Measurements from ENCODE around the gene IFI27L1. TPM values are rescaled to one million over a fixed set of nuclear protein-coding genes. Genes with fewer than 3 reads are reported as not detected.

The IFI27L1 gene
- total and polyA plus RNA-seq, 2 donors (not counting 1 experiment from before 2014, with no cell fraction given): 6.5 to 6.7 TPM

GRCh38 chr14:94045101-94045500 lies 36.0 kb upstream of the IFI27L1 start:
- no peak overlapping the region for H3K9ac ChIP-seq (ENCODE audit: low read length)
- Mint-ChIP-seq H3K27me3 (no peaks in the 10 kb centered on the region), H3K9me3 (ENCODE audit: insufficient read depth) (no peaks in the 10 kb centered on the region), H3K27ac (no peak overlapping the region), H3K4me3 (no peak overlapping the region), H3K4me1 (no peaks in the 10 kb centered on the region)
- H3K27ac ChIP-seq (ENCODE audit: low read length in 2 of 2): no peak overlapping the region
- no peak for ATAC-seq (ENCODE audit: low read depth)
- no peak overlapping the region for H3K4me3 ChIP-seq (ENCODE audit: control extremely low read depth in 1 of 5, extremely low read depth in 1 of 5, insufficient read depth in 1 of 5, low read depth in 2 of 5, low read length in 4 of 5)
- no peak overlapping the region for H2AFZ ChIP-seq (ENCODE audit: insufficient read depth, low read depth, low read length, poor library complexity, severe bottlenecking)
- TF ChIP-seq CTCF (IDR thresholded peaks at IDR 0.05): no peak
- intact Hi-C loops (cut with micrococcal nuclease): no loop called here
- POLR2A ChIA-PET: no interaction called here
- peaks cover 2% of the 10 kb centered on the region for H4K20me1 ChIP-seq (ENCODE audit: control insufficient read depth, insufficient read depth, low read length, poor library complexity, severe bottlenecking)
- H3K4me2 ChIP-seq (replicated peaks; ENCODE audit: low read depth, low read length, poor library complexity, severe bottlenecking): no peak overlapping the region
- H3K36me3 ChIP-seq (replicated peaks in 1 of 2; ENCODE audit: control extremely low read depth in 1 of 2, control insufficient read depth in 1 of 2, extremely low read depth in 1 of 2, insufficient read depth in 2 of 2, low read length in 1 of 2): peaks cover 2 to 48% of the 10 kb centered on the region in 2 experiments
- H3K79me2 ChIP-seq (ENCODE audit: control insufficient read depth, insufficient read depth, low read length): no peaks in the 10 kb centered on the region
- H3K27me3 ChIP-seq (replicated peaks in 1 of 4; ENCODE audit: control extremely low read depth in 1 of 4, control insufficient read depth in 3 of 4, insufficient read depth in 4 of 4, low read length in 3 of 4): no peaks in the 10 kb centered on the region
- 94% methylated on average over 6 of the region's 8 CpGs for WGBS (ENCODE audit: insufficient coverage)
- no peaks in the 10 kb centered on the region for H3K4me1 ChIP-seq (ENCODE audit: control insufficient read depth in 2 of 2, insufficient read depth in 2 of 2, low read length in 2 of 2)
- no peak for DNase-seq
- CTCF ChIA-PET: interaction anchor here (0.9 to 1.6 kb wide), 2 partner anchors 9 to 87 kb away, joined by 3 to 6 read pairs; no protein-coding TSS in a partner anchor
- no peaks in the 10 kb centered on the region for H3K9me3 ChIP-seq (ENCODE audit: control extremely low read depth in 1 of 3, control insufficient read depth in 2 of 3, insufficient read depth in 1 of 3, low read length in 2 of 3)

GRCh38 chr14:94045563-94046345 lies 35.4 kb upstream of the IFI27L1 start:
- no peak for DNase-seq
- Histone ChIP-seq H3K79me2 (ENCODE audit: control insufficient read depth, insufficient read depth, low read length) (no peaks in the 10 kb centered on the region), H3K36me3 (replicated peaks in 1 of 2; ENCODE audit: control extremely low read depth in 1 of 2, control insufficient read depth in 1 of 2, extremely low read depth in 1 of 2, insufficient read depth in 2 of 2, low read length in 1 of 2) (peaks cover 5 to 55% of the 10 kb centered on the region in 2 experiments), H2AFZ (ENCODE audit: insufficient read depth, low read depth, low read length, poor library complexity, severe bottlenecking) (no peak overlapping the region), H3K4me1 (ENCODE audit: control insufficient read depth in 2 of 2, insufficient read depth in 2 of 2, low read length in 2 of 2) (no peaks in the 10 kb centered on the region), H4K20me1 (ENCODE audit: control insufficient read depth, insufficient read depth, low read length, poor library complexity, severe bottlenecking) (peaks cover 5% of the 10 kb centered on the region), H3K27ac (ENCODE audit: low read length in 2 of 2) (no peak overlapping the region), H3K9me3 (ENCODE audit: control extremely low read depth in 1 of 3, control insufficient read depth in 2 of 3, insufficient read depth in 1 of 3, low read length in 2 of 3) (no peaks in the 10 kb centered on the region), H3K27me3 (replicated peaks in 1 of 4; ENCODE audit: control extremely low read depth in 1 of 4, control insufficient read depth in 3 of 4, insufficient read depth in 4 of 4, low read length in 3 of 4) (no peaks in the 10 kb centered on the region), H3K4me2 (replicated peaks; ENCODE audit: low read depth, low read length, poor library complexity, severe bottlenecking) (no peak overlapping the region), H3K4me3 (ENCODE audit: control extremely low read depth in 1 of 5, extremely low read depth in 1 of 5, insufficient read depth in 1 of 5, low read depth in 2 of 5, low read length in 4 of 5) (no peak overlapping the region), H3K9ac (ENCODE audit: low read length) (no peak overlapping the region)
- no peaks in the 10 kb centered on the region for H3K9me3 Mint-ChIP-seq (ENCODE audit: insufficient read depth)
- no peaks in the 10 kb centered on the region for H3K4me1 Mint-ChIP-seq
- intact Hi-C loops (cut with micrococcal nuclease): no loop called here
- no peak for ATAC-seq (ENCODE audit: low read depth)
- TF ChIP-seq EZH2 (IDR thresholded peaks at IDR 0.05; ENCODE audit: borderline replicate concordance, insufficient read depth, low read depth, low read length, poor library complexity, severe bottlenecking): no peak
- TF ChIP-seq CTCF (IDR thresholded peaks at IDR 0.05): no peak
- ChIA-PET CTCF (interaction anchor here (0.9 to 2.7 kb wide), 3 partner anchors 9 to 87 kb away, joined by 3 to 6 read pairs (median 6); no protein-coding TSS in a partner anchor), POLR2A (no interaction called here)
- no peaks in the 10 kb centered on the region for H3K27me3 Mint-ChIP-seq
- no peak overlapping the region for H3K27ac Mint-ChIP-seq
- 92% methylated on average over 18 of the region's 19 CpGs for WGBS (ENCODE audit: insufficient coverage)
- no peak overlapping the region for H3K4me3 Mint-ChIP-seq

Measured in B cell (primary cell).